Ishikawa (cell line): ENCODE results near the gene SLC6A6.

Experiments
- CEBPB ChIP-seq: IDR thresholded peaks from 2 replicates; pipeline ENCODE4 v1.6.1; 2012
- CREB1 ChIP-seq: IDR thresholded peaks from 2 replicates; pipeline ENCODE4 v1.6.1; 2012; ENCODE audit warnings: low read depth
- EGR1 ChIP-seq: IDR thresholded peaks from 2 replicates; pipeline ENCODE4 v1.6.1; 2012
- EP300 ChIP-seq: IDR thresholded peaks from 2 replicates; pipeline ENCODE4 v1.6.1; 2012; ENCODE audit warnings: borderline replicate concordance
- FOXM1 ChIP-seq: IDR thresholded peaks from 2 replicates; pipeline ENCODE4 v1.6.1; 2012; ENCODE audit warnings: low read depth, borderline replicate concordance
- NFIC ChIP-seq: IDR thresholded peaks from 2 replicates; pipeline ENCODE4 v1.6.1; 2012
- RAD21 ChIP-seq: IDR thresholded peaks from 2 replicates; pipeline ENCODE4 v1.6.1; 2012; ENCODE audit warnings: low read depth
- TAF1 ChIP-seq: IDR thresholded peaks from 2 replicates; pipeline ENCODE4 v1.6.1; 2012; ENCODE audit warnings: low read depth, mild to moderate bottlenecking
- TCF12 ChIP-seq: IDR thresholded peaks from 2 replicates; pipeline ENCODE4 v1.6.1; 2012; ENCODE audit warnings: low read depth
- TEAD4 ChIP-seq: IDR thresholded peaks from 2 replicates; pipeline ENCODE4 v1.6.1; 2012
- YY1 ChIP-seq: IDR thresholded peaks from 2 replicates; pipeline ENCODE4 v1.6.1; 2012; ENCODE audit warnings: low read depth
- ZBTB7A ChIP-seq: IDR thresholded peaks from 2 replicates; pipeline ENCODE4 v1.6.1; 2012; ENCODE audit warnings: low read depth
- TF ChIP-seq, protein P1 (sequence below): IDR thresholded peaks from 2 replicates; pipeline ENCODE4 v1.6.1; 2012; ENCODE audit warnings: low read depth, mild to moderate bottlenecking
- TF ChIP-seq, protein P2 (sequence below): IDR thresholded peaks from 2 replicates; pipeline ENCODE4 v1.6.1; 2012
- TF ChIP-seq, protein P3 (sequence below): IDR thresholded peaks from 2 replicates; pipeline ENCODE4 v1.6.1; 2012

SLC6A6 gene

GRCh38 chr3:14424711-14425580 is 22.5 kb downstream of the SLC6A6 start:
- no peak for TF ChIP-seq ZBTB7A
- TF ChIP-seq, protein P1, sequence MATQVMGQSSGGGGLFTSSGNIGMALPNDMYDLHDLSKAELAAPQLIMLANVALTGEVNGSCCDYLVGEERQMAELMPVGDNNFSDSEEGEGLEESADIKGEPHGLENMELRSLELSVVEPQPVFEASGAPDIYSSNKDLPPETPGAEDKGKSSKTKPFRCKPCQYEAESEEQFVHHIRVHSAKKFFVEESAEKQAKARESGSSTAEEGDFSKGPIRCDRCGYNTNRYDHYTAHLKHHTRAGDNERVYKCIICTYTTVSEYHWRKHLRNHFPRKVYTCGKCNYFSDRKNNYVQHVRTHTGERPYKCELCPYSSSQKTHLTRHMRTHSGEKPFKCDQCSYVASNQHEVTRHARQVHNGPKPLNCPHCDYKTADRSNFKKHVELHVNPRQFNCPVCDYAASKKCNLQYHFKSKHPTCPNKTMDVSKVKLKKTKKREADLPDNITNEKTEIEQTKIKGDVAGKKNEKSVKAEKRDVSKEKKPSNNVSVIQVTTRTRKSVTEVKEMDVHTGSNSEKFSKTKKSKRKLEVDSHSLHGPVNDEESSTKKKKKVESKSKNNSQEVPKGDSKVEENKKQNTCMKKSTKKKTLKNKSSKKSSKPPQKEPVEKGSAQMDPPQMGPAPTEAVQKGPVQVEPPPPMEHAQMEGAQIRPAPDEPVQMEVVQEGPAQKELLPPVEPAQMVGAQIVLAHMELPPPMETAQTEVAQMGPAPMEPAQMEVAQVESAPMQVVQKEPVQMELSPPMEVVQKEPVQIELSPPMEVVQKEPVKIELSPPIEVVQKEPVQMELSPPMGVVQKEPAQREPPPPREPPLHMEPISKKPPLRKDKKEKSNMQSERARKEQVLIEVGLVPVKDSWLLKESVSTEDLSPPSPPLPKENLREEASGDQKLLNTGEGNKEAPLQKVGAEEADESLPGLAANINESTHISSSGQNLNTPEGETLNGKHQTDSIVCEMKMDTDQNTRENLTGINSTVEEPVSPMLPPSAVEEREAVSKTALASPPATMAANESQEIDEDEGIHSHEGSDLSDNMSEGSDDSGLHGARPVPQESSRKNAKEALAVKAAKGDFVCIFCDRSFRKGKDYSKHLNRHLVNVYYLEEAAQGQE, result no peak
- TF ChIP-seq, protein P2, sequence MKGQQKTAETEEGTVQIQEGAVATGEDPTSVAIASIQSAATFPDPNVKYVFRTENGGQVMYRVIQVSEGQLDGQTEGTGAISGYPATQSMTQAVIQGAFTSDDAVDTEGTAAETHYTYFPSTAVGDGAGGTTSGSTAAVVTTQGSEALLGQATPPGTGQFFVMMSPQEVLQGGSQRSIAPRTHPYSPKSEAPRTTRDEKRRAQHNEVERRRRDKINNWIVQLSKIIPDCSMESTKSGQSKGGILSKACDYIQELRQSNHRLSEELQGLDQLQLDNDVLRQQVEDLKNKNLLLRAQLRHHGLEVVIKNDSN, result no peak
- no peak for TF ChIP-seq YY1

DNA sequence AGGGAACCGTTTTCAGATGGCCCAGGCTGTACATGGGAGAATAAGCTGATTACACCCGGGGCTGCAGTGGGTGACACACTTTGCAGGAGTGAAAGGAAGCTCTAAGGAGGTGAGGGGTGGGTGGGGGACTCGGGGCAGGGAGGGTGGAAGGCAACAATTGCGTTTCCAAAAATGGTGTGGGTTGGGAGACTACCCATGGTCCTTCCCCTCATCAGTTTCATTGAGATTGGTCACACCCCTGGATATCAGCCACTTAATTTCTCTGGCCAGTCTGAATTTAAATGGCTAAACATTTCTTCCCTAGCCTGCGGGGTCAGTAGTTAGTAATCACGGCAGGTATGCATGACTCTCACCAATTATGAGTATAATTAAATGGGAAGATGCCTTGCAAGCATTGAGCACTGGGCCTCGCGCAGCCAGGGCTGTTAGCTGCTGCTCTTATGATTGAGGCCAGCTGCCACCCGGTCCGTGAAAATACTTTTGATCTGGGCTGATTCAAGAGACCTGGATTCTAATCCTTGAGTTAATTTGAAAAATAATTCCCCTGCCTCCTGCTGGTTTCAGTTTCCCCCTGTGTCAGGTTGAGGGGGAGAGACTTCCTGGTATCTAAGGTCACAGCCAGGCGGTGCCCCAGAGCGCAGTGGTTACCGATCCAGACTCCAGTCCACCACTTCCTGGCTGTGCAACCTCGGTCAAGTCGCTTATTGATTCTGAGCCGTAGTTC is 23.3 kb downstream of the SLC6A6 start:
- TF ChIP-seq EP300 (no peak), ZBTB7A (no peak), TEAD4 (no peak), FOXM1 (no peak), CREB1 (no peak), TCF12 (no peak), EGR1 (no peak), CEBPB (no peak), NFIC (no peak), YY1 (no peak), TAF1 (no peak), RAD21 (no peak)
- TF ChIP-seq, protein P1, result no peak
- TF ChIP-seq, protein P3, sequence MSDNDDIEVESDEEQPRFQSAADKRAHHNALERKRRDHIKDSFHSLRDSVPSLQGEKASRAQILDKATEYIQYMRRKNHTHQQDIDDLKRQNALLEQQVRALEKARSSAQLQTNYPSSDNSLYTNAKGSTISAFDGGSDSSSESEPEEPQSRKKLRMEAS, result no peak
- TF ChIP-seq, protein P2, result no peak

DNA sequence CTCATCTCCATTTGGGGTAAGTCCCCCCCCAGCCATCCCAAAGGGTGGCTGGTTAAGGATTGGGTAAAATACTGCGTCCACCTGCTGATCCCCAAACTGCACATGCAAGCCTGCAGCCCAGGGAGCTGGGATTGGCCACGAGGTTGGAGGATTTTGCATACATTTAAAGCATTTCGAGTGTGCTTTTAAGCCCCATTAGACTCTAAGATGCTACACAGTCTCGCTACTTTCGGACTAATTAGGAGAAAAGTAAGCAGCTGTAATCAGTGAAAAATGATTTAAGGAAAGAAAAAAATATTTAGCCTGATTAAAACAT is 23.9 kb downstream of the SLC6A6 start:
- TF ChIP-seq, protein P1, result no peak
- no peak for TF ChIP-seq EGR1
- no peak for TF ChIP-seq TEAD4
- no peak for TF ChIP-seq TAF1
- TF ChIP-seq TCF12, result no peak
- TF ChIP-seq, protein P3, result no peak

- TF ChIP-seq CREB1, result no peak
- peak; percentile 71 for TF ChIP-seq TEAD4
- no peak for TF ChIP-seq TAF1
- TF ChIP-seq ZBTB7A, result 0 out of 2 replicates have a peak, but pooled peaks have one; percentile 69
- TF ChIP-seq FOXM1, result no peak
- peak; percentile 8; the same call in 1 of the 2 replicates for TF ChIP-seq RAD21
- TF ChIP-seq, protein P3, result peak; percentile 49; the same call in 1 of the 2 replicates
- 0 out of 2 replicates have a peak, but pooled peaks have one; percentile 27 for TF ChIP-seq CEBPB
- no peak for TF ChIP-seq EGR1
- TF ChIP-seq NFIC, result peak; percentile 98
- peak; percentile 76; the same call in 1 of the 2 replicates for TF ChIP-seq EP300
- TF ChIP-seq, protein P2, result no peak
- TF ChIP-seq TCF12, result peak; percentile 71
- TF ChIP-seq, protein P1, result no peak
- 0 out of 2 replicates have a peak, but pooled peaks have one; percentile 18 for TF ChIP-seq YY1
Observed at GRCh38 chr3:14428087-14429033, 26.0 kb downstream of the SLC6A6 start.
